HUES48 (cell line): Measurements from ENCODE around the gene SETD2.

Experiments used
- H3K27ac ChIP-seq: one replicate; pipeline ENCODE4 v1.7.0; 2013; ENCODE audit warnings: low read depth, low read length, inconsistent platforms
- H3K27me3 ChIP-seq: 2 replicates; pipeline ENCODE4 v1.6.1; 2013; ENCODE audit warnings: mild to moderate bottlenecking, low read length; ENCODE audit not compliant: control insufficient read depth, insufficient read depth
- H3K36me3 ChIP-seq: 2 replicates; pipeline ENCODE4 v1.6.1; 2013; ENCODE audit warnings: low read length; ENCODE audit not compliant: control insufficient read depth, insufficient read depth
- H3K4me1 ChIP-seq: 2 replicates; pipeline ENCODE4 v1.6.1; 2013; ENCODE audit warnings: mild to moderate bottlenecking, low read length; ENCODE audit not compliant: control insufficient read depth, insufficient read depth
- H3K4me3 ChIP-seq: 2 replicates; pipeline ENCODE4 v1.5.1; 2013; ENCODE audit warnings: mild to moderate bottlenecking, low read depth, low read length
- H3K9ac ChIP-seq: 2 replicates; pipeline ENCODE4 v1.6.1; 2013; ENCODE audit warnings: mild to moderate bottlenecking, low read depth, low read length, moderate library complexity
- H3K9me3 ChIP-seq: 2 replicates; pipeline ENCODE4 v1.6.1; 2013; ENCODE audit warnings: low read length; ENCODE audit not compliant: control insufficient read depth, insufficient read depth

SETD2 gene

DNA sequence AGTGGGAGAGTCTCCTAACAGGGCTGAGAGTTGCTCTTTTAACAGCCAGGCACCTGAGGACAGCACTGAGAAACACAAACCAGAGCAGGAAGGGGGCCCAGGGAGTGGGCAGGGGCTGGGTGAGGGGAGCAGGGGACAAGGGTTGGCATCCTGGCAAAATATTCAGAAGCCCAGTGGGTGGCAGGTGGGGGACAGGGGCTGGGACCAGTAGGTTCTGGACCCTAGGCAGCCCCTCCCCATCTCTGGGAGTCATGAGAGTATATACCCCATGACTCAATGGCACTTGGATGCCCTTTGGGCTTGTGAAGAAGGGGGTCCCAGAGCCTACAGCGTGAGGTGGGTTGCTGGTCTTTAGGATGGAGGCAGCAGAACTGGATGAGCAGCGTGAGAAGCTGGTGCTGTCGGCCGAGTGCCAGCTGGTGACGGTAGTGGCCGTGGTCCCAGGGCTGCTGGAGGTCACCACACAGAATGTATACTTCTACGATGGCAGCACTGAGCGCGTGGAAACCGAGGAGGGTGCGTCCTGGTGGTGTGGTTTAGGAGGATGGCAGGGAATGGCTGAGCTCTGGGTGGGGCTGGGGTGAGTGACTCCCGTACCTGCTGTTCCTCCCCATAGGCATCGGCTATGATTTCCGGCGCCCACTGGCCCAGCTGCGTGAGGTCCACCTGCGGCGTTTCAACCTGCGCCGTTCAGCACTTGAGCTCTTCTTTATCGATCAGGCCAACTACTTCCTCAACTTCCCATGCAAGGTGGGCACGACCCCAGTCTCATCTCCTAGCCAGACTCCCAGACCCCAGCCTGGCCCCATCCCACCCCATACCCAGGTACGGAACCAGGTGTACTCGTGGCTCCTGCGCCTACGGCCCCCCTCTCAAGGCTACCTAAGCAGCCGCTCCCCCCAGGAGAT is 160.2 kb downstream of the SETD2 start:
- no peaks in the 10 kb centered on the region for H3K4me1 ChIP-seq
- H3K36me3 ChIP-seq, result peaks cover 88% of the 10 kb centered on the region
- H3K9me3 ChIP-seq, result no peaks in the 10 kb centered on the region

DNA sequence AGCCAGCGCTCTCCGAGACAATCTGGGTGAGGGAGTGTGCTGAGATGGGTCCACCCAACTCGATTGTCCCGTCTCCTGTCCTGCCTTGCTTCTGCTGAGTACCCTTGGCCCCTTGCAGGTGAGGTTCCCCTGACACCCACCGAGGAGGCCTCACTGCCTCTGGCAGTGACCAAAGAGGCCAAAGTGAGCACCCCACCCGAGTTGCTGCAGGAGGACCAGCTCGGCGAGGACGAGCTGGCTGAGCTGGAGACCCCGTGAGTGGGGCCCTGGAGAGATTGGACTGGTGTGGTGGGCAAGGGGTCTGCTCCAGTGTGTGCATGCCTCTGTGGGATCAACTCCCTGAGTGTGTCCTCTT is 160.9 kb downstream of the SETD2 start:
- H3K9ac ChIP-seq, result no peak overlapping the region
- no peaks in the 10 kb centered on the region for H3K9me3 ChIP-seq
- H3K27me3 ChIP-seq, result no peaks in the 10 kb centered on the region
- no peaks in the 10 kb centered on the region for H3K4me1 ChIP-seq
- H3K4me3 ChIP-seq, result no peak overlapping the region
- peaks cover 89% of the 10 kb centered on the region for H3K36me3 ChIP-seq
- H3K27ac ChIP-seq, result no peak overlapping the region

More for the DNA sequence above, 160.2 kb downstream of the SETD2 start:
- Histone ChIP-seq H3K27ac (no peak overlapping the region), H3K9ac (no peak overlapping the region), H3K27me3 (no peaks in the 10 kb centered on the region), H3K4me3 (no peak overlapping the region)

DNA sequence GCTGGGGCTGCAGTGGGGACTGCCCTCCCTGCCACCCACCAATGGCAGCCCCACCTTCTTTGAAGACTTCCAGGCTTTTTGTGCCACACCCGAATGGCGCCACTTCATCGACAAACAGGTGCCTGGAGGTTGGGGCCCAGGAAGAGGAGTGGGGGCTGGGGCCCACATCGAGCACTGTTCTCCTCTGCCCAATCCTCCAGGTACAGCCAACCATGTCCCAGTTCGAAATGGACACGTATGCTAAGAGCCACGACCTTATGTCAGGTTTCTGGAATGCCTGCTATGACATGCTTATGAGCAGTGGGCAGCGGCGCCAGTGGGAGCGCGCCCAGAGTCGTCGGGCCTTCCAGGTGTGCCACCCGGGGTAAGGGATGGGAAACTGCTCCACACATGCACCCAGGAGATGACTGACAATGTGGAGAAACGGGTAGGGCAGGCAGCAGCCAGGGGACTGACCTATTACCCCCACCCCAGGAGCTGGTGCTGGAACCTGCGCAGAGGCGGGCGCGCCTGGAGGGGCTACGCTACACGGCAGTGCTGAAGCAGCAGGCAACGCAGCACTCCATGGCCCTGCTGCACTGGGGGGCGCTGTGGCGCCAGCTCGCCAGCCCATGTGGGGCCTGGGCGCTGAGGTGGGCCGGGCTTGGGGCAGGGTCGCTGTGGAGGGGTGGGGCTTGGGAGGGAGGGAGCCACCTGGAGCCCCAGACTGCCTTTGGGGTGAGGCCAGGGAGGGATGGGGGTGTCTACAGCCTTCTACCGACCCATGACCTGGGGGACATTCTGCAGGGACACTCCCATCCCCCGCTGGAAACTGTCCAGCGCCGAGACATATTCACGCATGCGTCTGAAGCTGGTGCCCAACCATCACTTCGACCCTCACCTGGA is 161.5 kb downstream of the SETD2 start:
- Histone ChIP-seq H3K4me3 (no peak overlapping the region), H3K9ac (no peak overlapping the region), H3K4me1 (no peaks in the 10 kb centered on the region), H3K27ac (no peak overlapping the region), H3K36me3 (peaks cover 85% of the 10 kb centered on the region), H3K9me3 (no peaks in the 10 kb centered on the region), H3K27me3 (no peaks in the 10 kb centered on the region)

DNA sequence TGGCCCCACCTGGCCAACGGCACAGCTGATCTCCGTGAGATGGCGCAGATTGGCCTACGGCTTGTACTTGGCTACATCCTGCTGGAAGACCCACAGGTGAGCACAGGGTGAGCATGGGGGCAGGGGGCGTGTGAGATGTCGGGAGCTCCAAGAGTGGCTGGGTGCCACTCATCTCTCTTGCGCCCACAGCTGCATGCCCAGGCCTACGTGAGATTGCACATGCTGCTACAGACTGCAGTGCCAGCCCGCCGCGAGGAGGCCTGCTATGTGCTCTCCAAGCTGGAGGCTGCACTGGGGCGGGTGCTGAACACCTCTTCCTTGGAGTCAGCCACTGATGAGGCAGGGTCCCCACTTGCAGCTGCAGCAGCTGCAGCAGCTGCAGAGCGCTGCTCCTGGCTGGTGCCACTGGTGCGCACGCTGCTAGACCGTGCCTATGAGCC is 162.2 kb downstream of the SETD2 start:
- Histone ChIP-seq H3K9me3 (no peaks in the 10 kb centered on the region), H3K27me3 (no peaks in the 10 kb centered on the region), H3K9ac (no peak overlapping the region), H3K36me3 (peaks cover 84% of the 10 kb centered on the region), H3K27ac (no peak overlapping the region), H3K4me3 (no peak overlapping the region), H3K4me1 (no peaks in the 10 kb centered on the region)

- Histone ChIP-seq H3K9ac (no peak overlapping the region), H3K4me1 (no peaks in the 10 kb centered on the region), H3K27ac (no peak overlapping the region), H3K9me3 (no peaks in the 10 kb centered on the region), H3K4me3 (no peak overlapping the region), H3K27me3 (no peaks in the 10 kb centered on the region), H3K36me3 (peaks cover 78% of the 10 kb centered on the region)
Observed at GRCh38 chr3:47000922-47001730, 162.8 kb downstream of the SETD2 start.

DNA sequence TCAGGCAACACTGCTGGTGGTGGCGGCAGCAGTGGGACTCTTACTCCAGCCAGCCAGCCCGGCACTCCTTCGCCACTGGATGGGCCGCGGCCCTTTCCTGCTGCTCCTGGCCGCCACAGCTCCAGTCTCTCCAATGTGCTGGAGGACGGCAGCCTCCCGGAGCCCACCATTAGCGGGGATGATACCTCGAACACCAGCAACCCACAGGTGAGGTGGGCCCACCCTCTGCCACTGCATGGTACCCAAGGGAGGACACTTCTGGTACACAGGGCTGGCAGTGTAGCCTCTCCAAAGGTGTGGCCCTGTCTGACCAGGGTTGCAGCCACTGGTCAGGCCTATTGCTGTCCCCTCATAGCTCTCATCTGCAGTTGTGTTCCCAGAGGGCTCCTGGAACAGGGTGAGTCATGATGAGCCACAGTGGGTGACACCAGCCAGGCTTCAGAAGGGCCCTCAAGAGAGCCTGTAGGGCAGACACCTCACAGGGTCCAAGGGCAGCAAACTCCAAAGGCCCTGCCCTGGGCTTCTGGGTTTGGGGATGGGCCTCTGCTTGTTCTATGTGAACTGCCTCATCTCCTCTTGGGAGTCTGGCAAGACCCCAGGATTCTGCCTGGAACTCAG is 163.6 kb downstream of the SETD2 start:
- peaks cover 69% of the 10 kb centered on the region for H3K36me3 ChIP-seq

GRCh38 chr3:46999516-47000197 is 164.3 kb downstream of the SETD2 start:
- no peaks in the 10 kb centered on the region for H3K9me3 ChIP-seq
- no peak overlapping the region for H3K27ac ChIP-seq
- no peaks in the 10 kb centered on the region for H3K27me3 ChIP-seq
- peaks cover 64% of the 10 kb centered on the region for H3K36me3 ChIP-seq
- no peaks in the 10 kb centered on the region for H3K4me1 ChIP-seq
- H3K9ac ChIP-seq, result no peak overlapping the region
- no peak overlapping the region for H3K4me3 ChIP-seq

More for the DNA sequence above, 163.6 kb downstream of the SETD2 start:
- H3K9ac ChIP-seq, result no peak overlapping the region
- H3K4me3 ChIP-seq, result no peak overlapping the region
- H3K4me1 ChIP-seq, result no peaks in the 10 kb centered on the region
- no peak overlapping the region for H3K27ac ChIP-seq
- H3K9me3 ChIP-seq, result no peaks in the 10 kb centered on the region
- H3K27me3 ChIP-seq, result no peaks in the 10 kb centered on the region

- Histone ChIP-seq H3K4me3 (no peak overlapping the region), H3K4me1 (no peaks in the 10 kb centered on the region), H3K9ac (no peak overlapping the region), H3K27me3 (no peaks in the 10 kb centered on the region), H3K9me3 (no peaks in the 10 kb centered on the region), H3K27ac (no peak overlapping the region), H3K36me3 (peaks cover 64% of the 10 kb centered on the region)
Observed at GRCh38 chr3:46998852-46999515, 164.9 kb downstream of the SETD2 start.

- Histone ChIP-seq H3K4me1 (no peaks in the 10 kb centered on the region), H3K36me3 (peaks cover 58% of the 10 kb centered on the region), H3K9ac (no peak overlapping the region), H3K27me3 (no peaks in the 10 kb centered on the region), H3K9me3 (no peaks in the 10 kb centered on the region), H3K27ac (no peak overlapping the region), H3K4me3 (no peak overlapping the region)
Observed at GRCh38 chr3:46998121-46998851, 165.6 kb downstream of the SETD2 start.
